Activated CD8-positive, alpha-beta memory T cell treated with anti-CD3 and anti-CD28 coated beads, Interleukin-2, amount 50 U/mL, for 48 hours (primary cell): ENCODE measurements around the gene ARGFX.

Source experiments
- DNase-seq: peaks from one replicate; pipeline ENCODE4 v3.0.0-alpha.2; 2020

ARGFX gene

GRCh38 chr3:121601212-121601812 lies 33.6 kb downstream of the ARGFX start:
- no peak for DNase-seq

- DNase-seq, result no peak
These were observed 37.0 kb downstream of the ARGFX start for GRCh38 chr3:121604759-121605158.

GRCh38 chr3:121606106-121606505 lies 38.4 kb downstream of the ARGFX start:
- no peak for DNase-seq
